GM23338 (cell line): ENCODE measurements around the gene ATP4B. TPM values are rescaled to one million over a fixed set of nuclear protein-coding genes. Genes with fewer than 3 reads are reported as not detected.

Experiments
- ATAC-seq: fragments of 200-7000 bp; cut with Tn5 transposase; 3 replicates; pipeline ENCODE4 v1.9.1; 2020
- DNase-seq: peaks from one replicate; pipeline ENCODE4 v3.0.0-alpha.2; 2015; ENCODE audit warnings: low spot score
- H2AFZ ChIP-seq: fragments of 200-600 bp; sonication (generic); 2 replicates; pipeline ENCODE4 v1.8.0; 2016; ENCODE audit warnings: antibody characterized with exemption, mild to moderate bottlenecking, moderate library complexity
- H3F3A ChIP-seq: fragments of 200-600 bp; sonication (generic); replicated peaks from 2 replicates; pipeline ENCODE4 v1.8.0; 2017; ENCODE audit warnings: antibody characterized with exemption, mixed run types, low read depth
- H3K27ac ChIP-seq: fragments of 200-600 bp; sonication (generic); 2 replicates; pipeline ENCODE4 v1.6.1; 2016; ENCODE audit warnings: low read depth
- H3K27me3 ChIP-seq: fragments of 200-600 bp; sonication (generic); 2 replicates; pipeline ENCODE4 v1.8.0; 2016; ENCODE audit warnings: mild to moderate bottlenecking, mixed run types, moderate library complexity; ENCODE audit not compliant: insufficient read depth
- H3K36me3 ChIP-seq: fragments of 200-600 bp; sonication (generic); 2 replicates; pipeline ENCODE4 v1.8.0; 2016; ENCODE audit warnings: mild to moderate bottlenecking; ENCODE audit not compliant: insufficient read depth
- H3K4me1 ChIP-seq: fragments of 200-600 bp; sonication (generic); 2 replicates; pipeline ENCODE4 v1.8.0; 2016; ENCODE audit warnings: mild to moderate bottlenecking, moderate library complexity; ENCODE audit not compliant: insufficient read depth
- H3K4me2 ChIP-seq: fragments of 200-600 bp; sonication (generic); 2 replicates; pipeline ENCODE4 v1.7.1; 2017; ENCODE audit warnings: mixed run types
- H3K4me3 ChIP-seq: fragments of 200-600 bp; sonication (generic); 2 replicates; pipeline ENCODE4 v1.6.1; 2016; ENCODE audit warnings: mixed run types
- H3K79me2 ChIP-seq: fragments of 200-600 bp; sonication (generic); replicated peaks from 2 replicates; pipeline ENCODE4 v1.8.0; 2017; ENCODE audit warnings: mild to moderate bottlenecking; ENCODE audit not compliant: insufficient read depth
- H3K9me2 ChIP-seq: fragments of 200-600 bp; sonication (generic); 2 replicates; pipeline ENCODE4 v1.8.0; 2017; ENCODE audit not compliant: insufficient read depth
- H4K20me1 ChIP-seq: fragments of 200-600 bp; sonication (generic); replicated peaks from 2 replicates; pipeline ENCODE4 v1.8.0; 2017; ENCODE audit warnings: mild to moderate bottlenecking; ENCODE audit not compliant: insufficient read depth
- H3K27ac Mint-ChIP-seq: 2 replicates; pipeline ENCODE4 v1.8.0; 2020; ENCODE audit warnings: inconsistent platforms, mild to moderate bottlenecking, moderate library complexity, mixed read lengths
- H3K27me3 Mint-ChIP-seq: 3 replicates; pipeline ENCODE4 v1.8.0; 2022; ENCODE audit warnings: low read depth, mild to moderate bottlenecking, moderate library complexity, mixed read lengths, inconsistent platforms; ENCODE audit not compliant: insufficient read depth, poor library complexity
- H3K36me3 Mint-ChIP-seq: 3 replicates; pipeline ENCODE4 v1.8.0; 2021; ENCODE audit warnings: low read depth, mild to moderate bottlenecking, inconsistent platforms, moderate library complexity, mixed read lengths
- H3K4me1 Mint-ChIP-seq: 3 replicates; pipeline ENCODE4 v1.8.0; 2020; ENCODE audit warnings: mild to moderate bottlenecking, inconsistent platforms, mixed read lengths
- H3K4me3 Mint-ChIP-seq: 3 replicates; pipeline ENCODE4 v1.8.0; 2021; ENCODE audit warnings: moderate library complexity, mild to moderate bottlenecking, inconsistent platforms, mixed read lengths
- H3K9me3 Mint-ChIP-seq: 3 replicates; pipeline ENCODE4 v1.8.0; 2020; ENCODE audit warnings: moderate library complexity, mild to moderate bottlenecking, inconsistent platforms, mixed read lengths
- CREB1 ChIP-seq: fragments of 250-450 bp; sonication (Bioruptor Pico); IDR thresholded peaks from 2 replicates; pipeline ENCODE4 v1.5.0; 2020; ENCODE audit warnings: low read depth, mild to moderate bottlenecking, moderate library complexity
- ETS1 ChIP-seq: IDR thresholded peaks from 2 replicates; pipeline ENCODE4 v1.6.1; 2016; ENCODE audit warnings: antibody characterized with exemption
- EZH2 ChIP-seq: fragments of 200-600 bp; sonication (generic); IDR thresholded peaks from one replicate; pipeline ENCODE4 v1.8.0; 2017; ENCODE audit warnings: antibody characterized with exemption, mild to moderate bottlenecking, low read depth; ENCODE audit not compliant: unreplicated experiment
- EZH2phosphoT487 ChIP-seq: fragments of 200-600 bp; sonication (generic); IDR thresholded peaks from one replicate; pipeline ENCODE4 v1.8.1; 2018; ENCODE audit warnings: antibody characterized with exemption; ENCODE audit not compliant: unreplicated experiment
- JUNB ChIP-seq: IDR thresholded peaks from one replicate; pipeline ENCODE4 v1.6.1; 2016; ENCODE audit warnings: antibody characterized with exemption; ENCODE audit not compliant: unreplicated experiment
- NANOG ChIP-seq: IDR thresholded peaks from 2 replicates; pipeline ENCODE4 v1.6.1; 2016; ENCODE audit warnings: antibody characterized with exemption, borderline replicate concordance
- POLR2AphosphoS5 ChIP-seq: IDR thresholded peaks from 2 replicates; pipeline ENCODE4 v1.6.1; 2016; ENCODE audit warnings: antibody characterized with exemption, low read depth
- REST ChIP-seq: IDR thresholded peaks from one replicate; pipeline ENCODE4 v1.6.1; 2018; ENCODE audit warnings: antibody characterized with exemption; ENCODE audit not compliant: unreplicated experiment
- STAT1 ChIP-seq: IDR thresholded peaks from one replicate; pipeline ENCODE4 v1.6.1; 2016; ENCODE audit warnings: antibody characterized with exemption; ENCODE audit not compliant: unreplicated experiment
- ZNF114 ChIP-seq: fragments of 250-450 bp; sonication (Bioruptor Pico); IDR thresholded peaks from 2 replicates; pipeline ENCODE4 v1.5.0; 2020; ENCODE audit warnings: mild to moderate bottlenecking, moderate library complexity
- ZNF331 ChIP-seq: fragments of 250-450 bp; sonication (Bioruptor Pico); IDR thresholded peaks from 2 replicates; pipeline ENCODE4 v1.5.0; 2020; ENCODE audit warnings: low read depth, mild to moderate bottlenecking, moderate library complexity
- ZNF462 ChIP-seq: fragments of 250-450 bp; sonication (Bioruptor Pico); IDR thresholded peaks from 2 replicates; pipeline ENCODE4 v1.5.0; 2020; ENCODE audit warnings: mild to moderate bottlenecking, moderate library complexity
- polyA plus RNA-seq: library from polyadenylated mRNA; unstranded; fragments of >200 nt; fragmentation: Nextera tagmentation; extraction: Ambion mirVana; gene quantifications from 2 replicates; pipeline ENCODE4 v1.2.1, GENCODE V29; 2016
- total RNA-seq: library from RNA; depleted of rRNA; stranded (reverse); fragments of >200 nt; shearing (Covaris generic); gene quantifications from 2 replicates; pipeline ENCODE4 v1.2.3, GENCODE V29; 2014
- TF ChIP-seq, protein P1 (sequence below), 2 experiments: fragments of 200-600 bp in 1 of 2; sonication (generic) in 1 of 2; conservative IDR thresholded peaks; 2 replicates each; pipeline versions ENCODE4 v1.5.1 to v1.6.1; 2016 to 2017; ENCODE audit warnings: antibody characterized with exemption in 2 of 2, low read depth in 2 of 2, mild to moderate bottlenecking in 2 of 2, moderate library complexity in 1 of 2

The ATP4B gene
- total and polyA plus RNA-seq, 2 experiments from 2014 or later = not detected

DNA sequence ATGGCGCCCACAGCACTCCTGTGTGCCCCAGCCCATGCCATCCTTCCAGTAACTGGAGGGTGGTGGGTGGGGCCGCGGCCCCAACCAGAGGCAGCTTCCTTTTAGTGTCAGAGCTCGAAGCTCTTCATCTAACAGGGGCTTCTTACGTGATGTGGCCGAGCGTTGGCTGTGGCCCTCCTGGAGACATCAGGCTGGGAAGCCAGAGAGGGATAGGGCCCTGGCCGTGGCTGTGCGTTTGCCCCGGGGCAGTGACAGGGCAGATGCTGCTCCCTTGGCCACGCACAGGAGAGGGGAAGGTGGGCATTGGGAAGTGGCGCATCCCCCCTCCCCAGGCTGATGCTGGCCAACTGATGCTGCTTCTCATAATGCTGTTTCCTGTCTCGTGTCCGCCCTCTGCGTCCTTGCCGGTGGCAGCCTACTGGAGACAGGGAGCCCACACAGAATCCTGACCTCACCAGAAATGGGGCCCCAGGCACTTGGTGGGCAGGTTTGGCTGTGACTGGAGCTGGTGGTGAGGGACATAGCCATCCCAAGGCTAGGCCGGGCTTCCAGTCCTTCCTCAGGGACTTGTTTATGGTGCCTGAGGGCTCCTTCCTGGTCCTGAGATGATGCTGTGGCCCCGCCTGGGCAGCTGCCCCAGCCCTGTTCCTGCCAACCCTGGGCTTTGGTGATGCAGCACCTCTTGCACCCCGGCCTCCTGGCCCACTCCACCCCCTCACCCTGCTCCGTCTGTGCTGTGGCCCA is 34.3 kb downstream of the ATP4B start:
- Histone ChIP-seq H2AFZ (no peak overlapping the region), H3K4me3 (no peak overlapping the region), H3K79me2 (peaks cover 26% of the 10 kb centered on the region), H3K36me3 (no peaks in the 10 kb centered on the region; the same call in 1 of the 2 replicates), H3K9me2 (no peaks in the 10 kb centered on the region), H4K20me1 (peaks cover 3% of the 10 kb centered on the region; the same call in 1 of the 2 replicates), H3F3A (peaks cover 11% of the 10 kb centered on the region; the same call in 1 of the 2 replicates), H3K4me2 (no peak overlapping the region), H3K27ac (no peak overlapping the region), H3K4me1 (no peaks in the 10 kb centered on the region), H3K27me3 (no peaks in the 10 kb centered on the region)
- peaks cover 64% of the 10 kb centered on the region for H3K36me3 Mint-ChIP-seq
- DNase-seq = no peak
- H3K4me3 Mint-ChIP-seq = no peak overlapping the region
- no peak for TF ChIP-seq ZNF331
- TF ChIP-seq NANOG = no peak
- no peak for TF ChIP-seq ZNF114 (CRISPR knock-in tag)
- no peak for TF ChIP-seq CREB1 (CRISPR knock-in tag)
- no peak for TF ChIP-seq ZNF462 (CRISPR knock-in tag)
- no peak for TF ChIP-seq POLR2AphosphoS5
- no peak for TF ChIP-seq EZH2
- TF ChIP-seq EZH2phosphoT487 = no peak
- no peak for TF ChIP-seq STAT1
- TF ChIP-seq ETS1 = no peak
- no peak for TF ChIP-seq JUNB
- no peak for TF ChIP-seq REST
- TF ChIP-seq, protein P1, sequence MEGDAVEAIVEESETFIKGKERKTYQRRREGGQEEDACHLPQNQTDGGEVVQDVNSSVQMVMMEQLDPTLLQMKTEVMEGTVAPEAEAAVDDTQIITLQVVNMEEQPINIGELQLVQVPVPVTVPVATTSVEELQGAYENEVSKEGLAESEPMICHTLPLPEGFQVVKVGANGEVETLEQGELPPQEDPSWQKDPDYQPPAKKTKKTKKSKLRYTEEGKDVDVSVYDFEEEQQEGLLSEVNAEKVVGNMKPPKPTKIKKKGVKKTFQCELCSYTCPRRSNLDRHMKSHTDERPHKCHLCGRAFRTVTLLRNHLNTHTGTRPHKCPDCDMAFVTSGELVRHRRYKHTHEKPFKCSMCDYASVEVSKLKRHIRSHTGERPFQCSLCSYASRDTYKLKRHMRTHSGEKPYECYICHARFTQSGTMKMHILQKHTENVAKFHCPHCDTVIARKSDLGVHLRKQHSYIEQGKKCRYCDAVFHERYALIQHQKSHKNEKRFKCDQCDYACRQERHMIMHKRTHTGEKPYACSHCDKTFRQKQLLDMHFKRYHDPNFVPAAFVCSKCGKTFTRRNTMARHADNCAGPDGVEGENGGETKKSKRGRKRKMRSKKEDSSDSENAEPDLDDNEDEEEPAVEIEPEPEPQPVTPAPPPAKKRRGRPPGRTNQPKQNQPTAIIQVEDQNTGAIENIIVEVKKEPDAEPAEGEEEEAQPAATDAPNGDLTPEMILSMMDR (conservative IDR thresholded peaks at IDR 0.05; ENCODE audit: low read depth in 2 of 2) = no peak
- peaks cover 9% of the 10 kb centered on the region for H3K4me1 Mint-ChIP-seq
- peaks cover 19% of the 10 kb centered on the region for H3K9me3 Mint-ChIP-seq
- ATAC-seq = no peak
- peaks cover 21% of the 10 kb centered on the region for H3K27me3 Mint-ChIP-seq
- no peak overlapping the region for H3K27ac Mint-ChIP-seq
